HG02938 (cell line): ENCODE results near the gene DFFB.

Source experiments
- ATAC-seq: cut with Tn5 transposase; IDR thresholded peaks from one replicate; pipeline ENCODE4 v1.9.1; 2021; ENCODE audit warnings: mild to moderate bottlenecking, moderate library complexity; ENCODE audit not compliant: unreplicated experiment

The DFFB gene

DNA sequence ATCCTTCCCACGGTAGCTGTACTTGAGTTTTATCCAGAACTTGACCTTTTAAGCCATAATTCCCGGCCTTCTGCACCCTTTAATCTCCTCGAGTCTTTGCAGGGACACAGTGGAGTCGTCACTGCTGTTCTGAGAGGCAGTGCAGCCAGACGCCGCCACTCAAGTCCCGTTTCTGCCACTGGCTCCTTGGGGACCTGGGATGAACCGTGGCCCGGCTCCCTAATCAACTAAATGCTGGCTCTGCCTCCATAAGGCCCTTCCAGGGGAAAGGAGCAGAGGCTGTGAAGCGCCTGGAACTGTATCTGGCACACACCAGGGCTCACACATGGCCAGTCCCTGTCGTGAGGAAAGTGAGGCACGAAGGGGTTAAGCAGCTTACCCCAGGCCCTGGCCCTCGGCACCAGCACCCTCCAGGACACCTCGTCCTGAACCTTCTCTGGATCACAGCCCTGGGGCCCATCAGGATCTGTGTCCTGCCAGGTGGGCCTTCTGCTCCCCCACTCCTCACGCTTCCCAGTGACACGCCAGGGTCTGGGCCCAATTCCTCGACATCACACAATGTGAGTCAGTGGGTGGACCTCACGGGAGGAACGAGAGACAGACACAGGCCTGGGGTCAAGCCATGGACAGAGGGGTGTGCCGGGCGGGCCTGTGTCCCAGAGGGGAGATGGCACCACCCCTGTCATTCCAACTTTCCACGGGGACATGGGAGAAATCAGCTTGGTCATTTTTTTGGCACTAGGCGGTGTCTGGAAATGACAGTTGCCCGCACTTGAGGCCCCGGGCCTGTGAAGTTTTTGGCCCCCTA, 66.3 kb downstream of the DFFB start:
- ATAC-seq: no peak

DNA sequence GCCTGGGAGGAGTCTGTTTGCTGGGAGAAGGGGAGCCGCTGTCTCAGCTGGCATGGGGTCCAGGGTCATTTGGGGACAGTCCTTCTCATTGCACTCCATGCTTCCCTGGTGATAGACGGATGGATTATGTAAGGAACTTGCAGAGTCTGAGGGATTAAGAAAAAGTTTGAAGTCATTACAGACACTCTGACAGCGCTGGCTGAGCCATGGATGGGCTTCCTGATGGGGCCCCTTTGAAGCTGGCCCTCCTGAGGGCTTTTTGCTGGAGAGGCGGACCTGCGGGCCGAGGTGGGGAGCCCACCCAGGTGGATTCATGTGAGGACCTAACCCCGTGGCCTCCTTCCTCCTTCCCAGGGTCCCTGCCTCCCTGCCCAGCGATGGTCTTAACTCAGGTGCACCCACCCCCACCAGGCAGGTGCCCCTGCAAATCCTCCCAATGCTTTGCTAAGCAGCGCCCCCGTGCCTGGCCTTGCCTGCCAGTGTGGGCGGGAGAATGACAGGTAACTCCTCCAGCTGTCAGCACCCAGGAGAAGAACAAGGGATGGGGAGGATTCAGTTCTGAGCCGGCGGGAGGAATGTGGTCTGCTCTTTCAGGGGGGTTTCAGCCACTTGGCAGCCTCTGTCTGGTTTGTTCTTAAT, 67.0 kb downstream of the DFFB start:
- ATAC-seq: no peak

DNA sequence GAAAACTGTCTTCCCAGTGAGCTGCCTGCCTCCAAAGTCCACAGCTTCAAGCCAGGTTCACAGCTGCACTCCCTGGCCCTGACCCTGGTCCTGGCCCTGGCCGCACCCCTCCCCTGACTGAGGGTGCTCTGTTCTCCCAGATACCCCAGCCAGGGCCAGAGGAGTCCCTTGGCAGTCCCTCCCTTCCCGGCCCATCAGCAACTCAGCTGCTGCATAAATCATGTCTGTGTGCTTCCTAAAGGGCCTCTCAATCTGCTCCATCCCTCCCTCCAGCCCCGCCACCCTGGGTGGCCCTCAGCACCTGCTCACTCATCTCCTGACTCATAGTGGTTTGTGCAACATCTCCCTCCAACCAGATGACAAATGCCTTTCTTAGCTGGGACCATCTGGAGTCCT, 67.5 kb downstream of the DFFB start:
- ATAC-seq: no peak

DNA sequence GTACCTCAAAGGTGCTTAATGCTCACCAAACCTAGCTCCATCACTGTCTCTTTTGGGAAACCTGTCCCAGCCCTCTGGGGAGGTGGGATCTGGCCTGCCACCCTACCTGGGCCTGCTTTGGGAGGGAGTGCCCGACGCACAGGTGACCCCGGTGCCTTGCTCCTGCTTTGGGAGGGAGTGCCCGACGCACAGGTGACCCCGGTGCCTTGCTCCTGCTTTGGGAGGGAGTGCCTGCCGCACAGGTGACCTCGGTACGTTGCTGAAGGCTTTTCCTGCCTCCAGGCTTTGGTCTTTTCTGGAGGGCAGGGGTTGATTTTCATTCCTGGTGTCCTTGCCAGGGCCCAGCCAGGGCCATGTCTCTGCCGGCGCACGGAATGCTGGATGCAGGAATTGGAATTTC, 68.0 kb downstream of the DFFB start:
- no peak for ATAC-seq

DNA sequence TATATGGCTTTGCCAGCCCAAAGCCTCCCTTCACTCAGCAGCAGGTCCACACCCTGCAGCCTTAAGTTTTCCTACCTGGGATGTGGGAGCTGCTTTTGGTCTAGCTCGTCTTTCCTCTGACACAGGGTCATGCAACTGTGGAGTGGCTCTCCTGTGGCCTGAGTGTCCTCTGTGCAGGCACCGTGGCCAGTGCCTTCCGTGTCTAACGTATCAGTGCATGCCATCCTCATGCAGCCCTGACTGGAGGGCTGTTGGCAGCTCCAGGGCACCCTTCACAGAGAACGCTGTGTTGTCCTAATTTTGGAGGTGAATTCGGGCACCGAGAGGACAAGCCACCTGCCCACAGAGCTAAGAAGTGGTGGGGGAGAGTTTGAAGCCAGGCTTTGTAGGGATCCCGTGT, 68.5 kb downstream of the DFFB start:
- ATAC-seq: no peak

DNA sequence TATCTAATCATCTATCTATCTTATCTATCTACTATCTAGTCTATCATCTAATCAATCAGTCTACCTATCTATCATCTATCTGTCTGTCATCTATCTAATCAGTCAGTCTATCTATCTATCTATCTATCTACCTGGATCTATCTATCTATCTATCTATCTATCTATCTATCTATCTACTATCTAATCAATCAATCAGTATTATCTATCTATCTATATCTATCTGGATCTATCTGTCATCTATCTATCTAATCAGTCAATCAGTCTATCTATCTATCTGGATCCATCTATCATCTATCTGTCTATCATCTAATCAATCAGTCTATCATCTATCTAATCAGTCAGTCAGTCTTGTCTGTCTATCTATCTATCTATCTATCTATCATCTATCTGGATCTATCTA, 69.7 kb downstream of the DFFB start:
- no peak for ATAC-seq

DNA sequence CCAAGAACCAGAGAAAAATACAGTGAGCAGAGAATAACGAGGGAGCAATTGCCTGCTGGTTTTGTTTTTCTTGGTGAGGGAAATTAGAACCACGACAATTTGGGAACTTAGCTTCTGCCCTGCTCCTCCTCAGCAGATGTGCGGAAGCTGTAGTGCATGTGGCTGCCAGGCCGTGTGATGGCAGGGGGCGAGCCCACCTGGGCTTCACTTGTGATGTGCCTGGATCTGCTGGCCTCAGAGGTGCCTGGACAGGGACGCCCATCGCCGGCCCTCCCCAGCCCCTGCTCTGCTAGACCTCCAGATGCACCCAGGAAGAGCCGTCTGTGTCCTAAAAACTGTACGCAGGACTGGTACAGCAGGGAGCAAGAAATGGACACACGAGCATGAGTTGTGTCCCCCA, 71.3 kb downstream of the DFFB start:
- no peak for ATAC-seq

DNA sequence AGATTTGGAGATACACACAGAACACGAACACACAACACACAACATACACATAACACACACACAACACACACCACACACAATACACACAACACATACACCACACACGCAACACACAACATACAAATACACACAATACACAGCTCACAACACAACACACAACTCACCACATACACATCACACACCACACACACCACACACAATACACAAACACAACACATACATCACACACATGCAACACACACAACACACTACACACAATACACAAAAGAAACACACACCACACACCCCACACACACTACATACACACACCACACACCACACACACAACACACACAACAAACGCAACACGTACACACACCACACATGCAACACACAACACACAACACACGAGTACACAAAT, 71.8 kb downstream of the DFFB start:
- ATAC-seq: no peak

DNA sequence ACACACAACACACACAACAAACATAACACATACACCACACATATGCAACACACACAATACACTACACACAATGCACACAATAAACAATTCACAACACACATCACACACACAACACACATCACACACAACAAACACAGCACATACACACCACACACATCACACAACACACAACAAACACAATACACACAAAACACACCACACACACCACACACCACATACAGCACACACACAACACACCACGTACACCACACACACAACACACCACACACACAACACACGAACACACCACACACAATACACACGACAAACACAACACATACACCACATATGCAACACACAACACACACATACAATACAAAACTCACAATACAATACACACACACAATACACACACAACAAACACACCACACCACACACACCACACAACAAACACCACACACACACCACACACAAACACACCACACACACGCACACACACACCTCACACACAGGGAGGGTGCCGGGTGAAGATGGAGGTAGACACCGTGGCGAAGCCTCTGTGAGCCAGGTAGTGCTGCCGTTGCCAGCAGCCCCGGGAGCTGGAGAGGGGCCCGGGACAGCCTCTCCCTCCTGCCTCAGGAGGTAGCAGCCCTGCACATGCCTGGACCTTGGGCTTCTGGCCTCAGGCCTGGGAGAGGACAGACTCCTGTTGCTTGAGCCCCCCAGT, 73.2 kb downstream of the DFFB start:
- ATAC-seq: no peak

DNA sequence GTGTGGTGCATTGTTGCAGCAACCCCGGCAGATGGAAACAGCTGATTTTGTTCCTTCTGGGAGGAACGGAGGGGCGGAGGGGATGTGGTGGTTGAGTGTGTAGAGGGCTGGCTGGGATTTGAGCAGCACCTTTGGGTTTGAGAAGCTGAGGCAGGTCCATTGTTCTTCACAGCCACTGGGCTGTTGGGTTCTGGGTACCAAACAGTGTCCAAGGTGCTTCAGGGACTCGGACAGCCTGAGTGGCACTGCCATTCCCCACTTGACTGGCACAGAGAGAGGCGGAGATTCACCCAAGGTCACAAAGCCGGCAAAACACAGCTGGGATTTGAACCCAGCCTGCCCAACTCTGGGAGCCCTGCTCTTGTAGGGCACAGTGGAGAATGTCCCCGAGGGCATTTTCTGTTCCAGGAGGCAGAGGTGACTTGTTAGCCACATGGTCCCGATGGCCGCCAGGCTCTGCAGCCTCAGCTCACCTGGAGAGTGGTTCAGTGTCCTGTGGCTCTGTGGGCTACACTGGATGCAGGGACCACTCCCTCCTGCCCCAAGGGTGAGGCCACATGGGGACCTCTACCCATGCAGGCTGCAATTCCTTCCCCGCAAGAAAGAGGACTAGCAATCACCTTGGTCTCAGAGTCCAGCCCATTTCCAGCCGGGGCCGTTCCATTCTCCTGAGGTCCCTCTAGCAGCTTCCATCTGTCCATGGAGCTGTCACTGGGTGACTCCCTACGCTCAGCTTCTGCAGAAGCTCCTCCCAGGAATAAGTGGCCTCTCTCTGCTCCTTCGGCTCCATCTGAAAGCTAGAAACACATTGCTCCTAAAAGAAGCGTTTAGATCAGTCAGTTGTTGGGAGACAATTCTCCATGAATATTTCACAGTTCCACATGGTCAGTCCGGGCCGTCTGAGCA, 74.0 kb downstream of the DFFB start:
- ATAC-seq: no peak

DNA sequence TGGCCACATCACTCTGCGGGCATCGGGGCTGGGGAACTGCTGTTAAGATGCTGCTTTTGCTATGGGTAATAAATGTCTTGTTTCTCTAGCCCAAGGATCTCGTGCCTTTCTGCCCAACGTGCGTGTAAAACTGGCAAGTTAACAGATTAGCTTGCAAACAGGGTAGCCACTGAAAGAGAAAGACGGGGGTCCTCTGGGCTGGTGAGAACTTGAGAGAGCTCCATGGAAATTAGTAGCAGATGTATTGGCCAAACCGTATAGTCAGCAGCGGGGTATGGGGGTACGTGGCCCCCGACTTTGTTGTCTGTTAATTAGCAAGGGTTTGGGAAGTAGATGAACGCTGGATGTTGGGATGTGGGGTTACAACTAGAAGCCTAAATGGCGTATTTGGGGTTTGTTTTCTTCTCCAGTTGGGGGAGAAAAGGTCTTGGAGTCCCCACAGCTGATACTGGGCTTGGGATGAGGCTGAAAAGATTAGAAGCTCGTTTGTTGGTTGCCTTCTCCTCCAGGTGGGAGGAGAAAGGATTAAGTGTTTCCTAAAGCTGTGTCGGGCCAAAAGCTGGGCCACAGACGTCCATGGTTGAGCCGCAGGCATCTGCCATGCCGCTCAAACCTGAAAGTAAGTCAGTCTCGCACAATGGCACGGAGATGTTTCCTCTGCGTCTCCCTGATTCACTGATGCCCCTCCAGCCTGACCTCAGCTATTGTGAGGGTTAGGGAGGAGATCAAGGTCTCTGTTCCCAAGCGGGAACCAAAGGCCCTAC, 75.1 kb downstream of the DFFB start:
- ATAC-seq: no peak
